GM18909 (cell line): Measurements from ENCODE around the gene SH2D4B.

Source experiments
- ATAC-seq: cut with Tn5 transposase; IDR thresholded peaks from one replicate; pipeline ENCODE4 v1.9.1; 2021; ENCODE audit warnings: mild to moderate bottlenecking; ENCODE audit not compliant: unreplicated experiment, poor library complexity

The SH2D4B gene

DNA sequence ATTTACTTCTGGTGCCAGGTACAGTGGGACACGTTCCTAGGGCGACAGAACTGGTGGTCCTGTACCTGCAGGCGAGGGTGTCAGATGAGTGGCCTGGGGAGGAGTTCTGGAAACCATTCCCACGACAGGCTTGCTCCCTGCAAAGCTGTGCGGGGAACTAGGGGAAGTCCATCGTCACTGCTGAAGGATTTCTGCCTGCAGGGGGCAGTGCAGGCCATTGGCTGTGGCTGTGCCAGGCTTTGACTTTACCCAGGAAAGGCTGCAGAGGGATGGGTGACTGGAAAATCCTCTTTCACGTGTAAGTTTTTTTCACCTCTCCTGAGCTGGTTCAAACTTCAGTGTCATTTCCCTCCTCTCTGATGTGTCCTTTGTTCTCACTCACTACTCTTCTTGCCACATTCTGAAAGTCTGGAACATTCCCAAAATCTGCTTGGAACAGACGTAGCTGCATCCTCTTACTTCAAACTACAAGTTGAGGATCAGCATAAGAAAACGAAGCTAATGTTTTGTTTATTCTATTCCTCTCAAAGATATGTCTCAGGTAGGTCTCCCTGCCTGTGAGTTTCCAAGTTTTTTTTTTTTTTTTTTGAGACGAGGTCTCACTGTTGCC lies 126.5 kb downstream of the SH2D4B start:
- peak; percentile 72 for ATAC-seq

DNA sequence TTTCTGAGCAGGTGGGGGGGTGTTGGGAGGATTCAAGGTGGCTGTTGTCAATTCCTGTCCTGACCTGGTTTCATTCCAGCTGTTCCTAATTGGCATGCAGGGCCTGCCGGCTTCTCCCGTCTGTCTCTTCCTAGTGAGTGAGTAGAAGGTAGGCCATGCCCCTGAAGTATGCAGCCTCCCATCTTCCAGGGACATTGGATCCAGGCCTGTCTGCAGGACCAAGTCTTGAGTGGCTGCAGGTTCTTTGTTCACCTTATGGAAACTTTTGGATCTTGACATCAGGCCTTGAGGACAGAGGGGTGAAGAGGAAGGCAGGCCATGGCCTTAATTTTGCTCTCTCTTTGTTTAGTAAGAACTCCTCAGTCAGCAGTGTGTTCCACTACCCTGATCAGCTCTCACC lies 131.8 kb downstream of the SH2D4B start:
- no peak for ATAC-seq

DNA sequence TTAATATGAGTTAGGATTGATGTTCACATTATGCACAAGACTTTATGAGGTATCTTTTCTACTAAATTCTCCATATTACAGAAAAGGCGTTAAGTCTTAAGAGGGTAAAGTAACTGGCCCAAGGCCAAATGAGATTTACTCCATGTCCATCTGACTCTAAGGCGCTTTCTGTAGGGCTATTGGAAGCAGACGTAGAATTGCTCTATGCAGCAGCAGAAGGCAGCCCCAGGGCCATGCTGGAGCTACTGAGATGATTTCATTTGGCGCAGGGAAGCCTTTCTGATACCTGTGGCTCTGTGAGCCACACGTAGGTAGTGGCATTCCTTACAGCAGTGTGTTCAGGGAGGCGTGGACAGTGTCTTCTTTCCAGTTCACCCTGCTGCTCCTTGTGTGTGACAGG lies 133.1 kb downstream of the SH2D4B start:
- ATAC-seq: no peak

DNA sequence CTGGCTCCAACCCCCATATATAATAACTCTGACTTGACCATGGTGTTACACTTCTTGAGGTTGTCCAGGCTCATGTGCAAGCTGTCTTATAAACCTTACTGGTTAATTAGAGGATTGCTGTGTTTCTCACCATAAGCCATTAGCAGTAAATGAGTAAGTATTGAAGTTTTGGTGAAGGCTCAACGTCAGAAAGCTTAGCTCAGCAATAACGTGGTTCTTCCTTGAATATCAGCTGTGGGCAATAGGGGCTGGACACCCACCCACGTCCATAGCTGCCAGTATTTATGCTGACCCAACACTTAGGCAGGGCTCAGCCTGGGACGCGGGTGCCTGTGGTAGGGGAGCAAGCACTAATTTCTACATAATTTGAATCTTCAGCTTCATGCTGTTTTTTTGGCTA lies 134.1 kb downstream of the SH2D4B start:
- ATAC-seq: no peak

DNA sequence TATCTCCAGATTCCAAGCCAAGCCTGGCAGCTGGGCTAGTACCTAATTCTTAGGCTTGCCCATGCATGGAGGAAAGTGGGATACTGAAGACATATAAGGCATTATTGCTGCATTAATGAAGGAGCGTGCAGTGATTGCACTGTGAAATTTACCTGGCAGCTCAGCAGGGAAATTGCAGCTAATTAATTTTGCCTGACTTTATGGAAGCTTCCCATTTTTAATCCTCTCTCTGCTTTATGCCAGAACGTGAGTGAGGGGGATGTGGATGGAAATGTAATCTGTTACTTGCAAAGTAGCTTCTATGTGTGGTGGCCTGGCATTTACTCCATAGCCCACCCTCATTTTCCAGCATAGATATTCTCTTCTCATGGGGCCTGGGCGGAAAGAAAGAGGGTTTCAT lies 134.9 kb downstream of the SH2D4B start:
- no peak for ATAC-seq

DNA sequence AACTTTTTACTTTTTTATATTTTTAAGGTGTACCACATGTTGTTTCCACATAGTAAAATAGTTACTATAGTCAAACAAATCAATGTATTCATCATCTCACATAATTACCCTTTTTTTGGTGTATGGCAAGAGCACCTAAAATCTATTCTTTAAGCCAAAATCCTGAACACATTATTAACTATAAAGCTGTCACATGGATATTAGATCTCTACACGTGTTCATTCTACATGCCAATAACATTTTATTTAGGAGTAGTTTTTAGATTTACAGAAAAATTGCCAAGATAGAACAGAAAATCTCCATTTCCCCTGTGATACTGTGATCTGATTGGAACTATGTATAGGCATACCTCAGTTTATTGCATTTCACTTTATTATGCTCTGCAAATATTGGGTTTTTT lies 137.1 kb downstream of the SH2D4B start:
- no peak for ATAC-seq

DNA sequence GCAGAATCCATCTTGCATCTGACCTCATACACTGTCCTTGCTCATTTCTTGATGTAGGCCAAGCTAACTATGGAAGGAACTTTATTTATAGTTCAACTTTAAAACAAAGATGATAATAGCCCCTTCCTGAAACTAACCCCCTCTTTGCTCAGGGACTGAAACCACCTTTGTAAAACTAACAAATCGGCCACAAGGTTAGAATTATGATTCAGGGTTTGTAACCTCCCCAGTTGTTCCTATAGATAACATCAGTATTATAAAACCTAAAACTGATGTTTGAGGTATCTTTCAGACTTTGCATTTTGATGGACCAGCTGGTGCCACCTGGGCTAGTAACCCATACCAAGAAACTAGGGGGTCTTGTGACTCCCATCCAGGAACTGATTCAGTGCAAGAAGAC lies 143.4 kb downstream of the SH2D4B start:
- no peak for ATAC-seq

DNA sequence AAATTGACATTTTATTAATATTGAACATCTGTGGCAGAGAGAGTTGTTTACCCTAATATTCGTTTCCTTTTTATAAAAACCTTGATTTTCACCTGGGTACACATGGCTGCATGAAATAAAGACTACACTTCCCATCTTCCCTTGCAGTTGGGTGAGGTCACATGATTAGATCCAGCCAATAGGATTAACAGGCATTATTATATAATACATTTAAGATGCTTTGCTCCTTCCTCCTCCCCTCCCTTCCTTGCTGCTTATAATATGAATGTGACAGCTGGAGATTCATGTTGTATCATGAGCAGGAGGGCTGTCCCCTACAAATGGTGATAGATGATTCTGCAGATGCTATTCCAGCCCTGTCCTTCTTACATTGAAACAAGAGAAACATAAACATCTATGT lies 146.6 kb downstream of the SH2D4B start:
- peak; percentile 79 for ATAC-seq

DNA sequence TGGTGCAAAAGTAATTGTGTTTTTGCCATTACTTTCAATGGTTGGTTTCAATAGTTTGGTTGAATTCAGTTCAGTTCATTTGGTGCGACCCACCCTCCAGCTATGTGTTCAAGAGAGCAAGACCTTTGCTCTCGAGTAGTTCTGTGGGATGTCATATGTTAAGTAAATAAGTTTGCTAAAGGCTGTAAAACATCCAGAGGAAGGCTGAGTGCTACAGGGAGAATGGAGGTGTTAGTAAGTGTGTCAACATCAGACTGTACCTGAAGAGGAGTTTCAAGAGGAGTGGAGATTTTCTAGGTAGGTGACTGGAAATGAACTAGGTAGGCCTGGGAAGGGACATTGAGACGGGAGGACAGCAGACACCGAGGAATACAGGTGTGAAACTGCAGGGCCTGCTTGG lies 147.7 kb downstream of the SH2D4B start:
- ATAC-seq: no peak

DNA sequence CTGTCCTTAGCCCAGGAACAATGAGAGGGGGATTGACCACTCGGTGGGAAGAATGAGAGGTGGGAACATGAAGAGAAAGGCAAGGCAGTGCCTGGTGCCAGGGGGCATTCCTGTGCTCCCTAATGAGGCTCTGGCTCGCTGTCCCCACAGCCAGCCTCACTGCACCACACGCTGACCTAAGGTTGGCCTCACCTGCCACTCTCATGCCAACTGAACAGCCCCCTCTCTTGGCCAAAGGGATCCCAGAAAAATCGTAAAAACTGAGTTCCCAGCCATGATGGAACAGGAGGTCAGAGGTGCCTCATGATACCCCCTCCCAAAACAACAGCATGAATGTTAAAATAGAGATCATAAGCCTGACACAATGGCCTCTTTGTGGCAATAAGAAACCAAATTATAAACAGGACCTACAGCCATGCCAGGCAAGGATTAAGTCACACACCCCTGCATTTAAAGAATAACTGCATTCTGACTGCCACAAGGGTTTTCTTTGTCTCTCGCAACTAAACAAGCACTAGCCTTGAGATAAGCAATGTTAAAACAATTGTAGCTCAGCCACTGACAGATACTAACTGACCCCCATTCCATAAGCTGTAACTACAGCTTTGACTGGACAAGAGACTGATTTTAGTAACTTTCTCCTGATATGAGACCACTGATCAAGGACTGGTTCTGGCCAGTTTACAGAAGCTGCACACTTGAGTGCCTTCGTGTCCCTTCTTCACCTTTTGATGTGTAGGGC lies 149.2 kb downstream of the SH2D4B start:
- ATAC-seq: no peak

DNA sequence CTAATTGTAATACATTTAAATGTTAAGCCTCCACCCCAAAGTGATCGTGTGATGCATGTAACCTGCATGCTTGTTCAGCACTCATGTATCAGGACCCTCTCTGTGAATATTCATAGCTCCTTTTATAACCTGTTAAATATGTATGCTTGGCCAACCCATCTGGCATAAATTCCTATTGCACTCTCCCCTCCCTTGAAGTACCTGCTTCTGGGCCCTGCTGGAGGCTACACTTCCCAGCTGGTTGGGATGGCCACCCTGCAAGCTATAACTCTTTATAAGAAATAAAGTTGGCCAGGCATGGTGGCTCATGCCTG lies 149.7 kb downstream of the SH2D4B start:
- no peak for ATAC-seq

DNA sequence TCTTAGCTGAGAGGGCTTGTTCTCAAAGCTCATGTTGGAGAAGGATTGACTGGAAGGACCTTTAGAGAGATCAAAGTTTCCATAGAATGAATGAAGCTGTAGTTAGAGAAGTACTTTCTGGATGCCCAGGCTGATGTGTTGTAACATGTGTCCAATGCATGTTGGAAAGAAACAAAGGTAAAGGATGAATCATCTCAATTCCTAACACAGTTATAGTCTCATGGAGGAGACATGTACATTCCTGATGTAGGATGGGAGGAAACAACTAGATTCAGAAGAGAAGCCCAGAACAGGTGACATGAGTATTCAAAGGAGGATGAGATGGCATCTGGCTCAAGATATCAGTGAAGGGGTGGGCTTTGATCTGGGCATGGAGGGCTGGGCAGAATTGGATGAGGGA lies 152.7 kb downstream of the SH2D4B start:
- ATAC-seq: no peak

DNA sequence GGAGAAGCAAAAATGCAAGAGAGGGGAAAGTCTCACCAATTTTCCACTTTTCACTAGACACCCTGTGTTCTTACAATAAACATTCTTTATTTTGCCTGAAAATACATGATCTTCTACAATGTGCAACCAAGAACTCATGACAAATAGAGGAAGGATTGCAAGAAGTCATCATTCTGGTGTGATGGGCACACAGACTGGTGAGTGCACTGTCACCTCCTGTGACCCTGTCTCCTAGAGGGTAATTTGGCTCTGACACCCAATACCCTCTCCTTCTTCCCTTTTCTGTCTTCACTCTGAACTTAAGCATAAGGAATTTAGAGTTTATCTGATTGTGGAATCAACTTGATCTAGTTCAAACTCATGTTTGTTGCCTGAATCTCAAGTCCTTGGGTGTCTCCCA lies 153.7 kb downstream of the SH2D4B start:
- no peak for ATAC-seq

DNA sequence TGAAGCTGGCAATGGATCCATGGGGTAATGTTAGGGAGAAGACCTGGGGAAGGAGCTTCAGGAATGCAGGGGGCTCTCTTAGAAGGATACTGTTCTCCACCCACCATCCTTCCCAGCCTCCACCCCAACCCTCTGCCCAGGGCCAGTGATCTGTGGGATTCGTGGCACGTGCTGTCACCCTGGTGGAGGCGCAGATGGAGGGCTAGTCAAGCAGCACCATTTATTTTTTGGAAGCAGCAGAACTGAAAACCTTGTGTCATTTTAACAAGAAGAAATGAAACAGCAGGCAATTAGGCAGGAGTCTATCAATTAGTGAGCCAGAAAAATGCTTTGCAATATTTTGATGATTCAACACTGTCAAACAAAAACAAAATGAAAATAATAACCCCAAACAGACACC lies 155.9 kb downstream of the SH2D4B start:
- ATAC-seq: no peak

DNA sequence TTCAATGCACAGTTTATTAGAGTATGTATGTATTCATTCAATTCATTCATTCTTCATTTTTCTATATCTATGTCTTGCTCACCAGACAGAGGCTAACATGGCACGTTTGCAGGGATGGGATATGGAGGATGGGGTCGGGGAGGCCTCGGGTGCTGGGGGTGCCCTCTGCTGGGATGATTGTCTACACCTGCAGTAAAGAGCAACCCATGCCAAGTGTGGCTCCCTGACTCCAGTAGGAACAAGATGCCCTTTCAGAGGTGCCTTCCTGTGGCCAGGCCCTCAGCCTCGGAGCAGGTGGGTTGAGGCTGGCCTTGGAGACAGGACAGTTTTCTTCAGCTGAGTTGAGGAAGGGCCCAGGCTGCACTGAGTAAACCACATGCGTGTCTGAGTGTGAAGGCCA lies 157.2 kb downstream of the SH2D4B start:
- no peak for ATAC-seq
